Adipocyte (in vitro differentiated cells): Measurements from ENCODE around the gene OBSCN.

Experiments used
- DNase-seq: peaks from one replicate; pipeline ENCODE4 v3.0.0-alpha.2; 2015; ENCODE audit warnings: low read depth
- H3K27me3 ChIP-seq: replicated peaks from 2 replicates; pipeline ENCODE4 v1.7.0; 2013; ENCODE audit warnings: mild to moderate bottlenecking, low read length, moderate library complexity; ENCODE audit not compliant: control insufficient read depth, insufficient read depth
- H3K36me3 ChIP-seq: 2 replicates; pipeline ENCODE4 v1.7.0; 2013; ENCODE audit warnings: low read length, mild to moderate bottlenecking, moderate library complexity; ENCODE audit not compliant: control insufficient read depth, insufficient read depth, severe bottlenecking
- H3K4me1 ChIP-seq: 2 replicates; pipeline ENCODE4 v1.7.0; 2013; ENCODE audit warnings: mild to moderate bottlenecking, low read length, moderate library complexity; ENCODE audit not compliant: control insufficient read depth, insufficient read depth
- H3K4me3 ChIP-seq: 2 replicates; pipeline ENCODE4 v1.7.0; 2013; ENCODE audit warnings: mild to moderate bottlenecking, low read length, moderate library complexity
- H3K9ac ChIP-seq: 2 replicates; pipeline ENCODE4 v1.7.0; 2013; ENCODE audit warnings: mild to moderate bottlenecking, low read length, moderate library complexity
- H3K9me3 ChIP-seq: 2 replicates; pipeline ENCODE4 v1.7.0; 2013; ENCODE audit warnings: mild to moderate bottlenecking, low read length, moderate library complexity; ENCODE audit not compliant: control insufficient read depth

The OBSCN gene

DNA sequence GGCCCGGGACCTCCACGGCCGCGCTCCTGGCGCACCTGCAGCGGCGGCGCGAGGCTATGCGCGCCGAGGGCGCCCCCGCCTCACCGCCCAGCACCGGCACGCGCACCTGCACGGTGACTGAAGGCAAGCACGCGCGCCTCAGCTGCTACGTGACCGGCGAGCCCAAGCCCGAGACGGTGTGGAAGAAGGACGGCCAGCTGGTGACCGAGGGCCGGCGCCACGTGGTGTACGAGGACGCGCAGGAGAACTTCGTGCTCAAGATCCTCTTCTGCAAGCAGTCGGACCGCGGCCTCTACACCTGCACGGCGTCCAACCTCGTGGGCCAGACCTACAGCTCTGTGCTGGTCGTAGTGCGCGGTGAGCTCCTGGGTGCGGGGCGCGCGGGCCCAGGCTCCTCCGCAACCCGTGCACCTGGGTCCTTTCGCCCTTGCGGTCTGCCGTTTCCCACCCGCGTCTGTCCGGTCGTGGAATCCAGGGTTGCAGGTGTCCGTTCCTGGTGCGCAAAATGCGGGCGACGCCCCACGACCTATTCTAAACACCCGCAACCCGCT lies 4.6 kb downstream of the OBSCN start:
- H3K9me3 ChIP-seq: no peaks in the 10 kb centered on the region
- H3K9ac ChIP-seq: no peak overlapping the region
- H3K36me3 ChIP-seq: no peaks in the 10 kb centered on the region
- H3K4me3 ChIP-seq: no peak overlapping the region
- no peak for DNase-seq
- no peaks in the 10 kb centered on the region for H3K4me1 ChIP-seq
- H3K27me3 ChIP-seq: peaks cover 29% of the 10 kb centered on the region

DNA sequence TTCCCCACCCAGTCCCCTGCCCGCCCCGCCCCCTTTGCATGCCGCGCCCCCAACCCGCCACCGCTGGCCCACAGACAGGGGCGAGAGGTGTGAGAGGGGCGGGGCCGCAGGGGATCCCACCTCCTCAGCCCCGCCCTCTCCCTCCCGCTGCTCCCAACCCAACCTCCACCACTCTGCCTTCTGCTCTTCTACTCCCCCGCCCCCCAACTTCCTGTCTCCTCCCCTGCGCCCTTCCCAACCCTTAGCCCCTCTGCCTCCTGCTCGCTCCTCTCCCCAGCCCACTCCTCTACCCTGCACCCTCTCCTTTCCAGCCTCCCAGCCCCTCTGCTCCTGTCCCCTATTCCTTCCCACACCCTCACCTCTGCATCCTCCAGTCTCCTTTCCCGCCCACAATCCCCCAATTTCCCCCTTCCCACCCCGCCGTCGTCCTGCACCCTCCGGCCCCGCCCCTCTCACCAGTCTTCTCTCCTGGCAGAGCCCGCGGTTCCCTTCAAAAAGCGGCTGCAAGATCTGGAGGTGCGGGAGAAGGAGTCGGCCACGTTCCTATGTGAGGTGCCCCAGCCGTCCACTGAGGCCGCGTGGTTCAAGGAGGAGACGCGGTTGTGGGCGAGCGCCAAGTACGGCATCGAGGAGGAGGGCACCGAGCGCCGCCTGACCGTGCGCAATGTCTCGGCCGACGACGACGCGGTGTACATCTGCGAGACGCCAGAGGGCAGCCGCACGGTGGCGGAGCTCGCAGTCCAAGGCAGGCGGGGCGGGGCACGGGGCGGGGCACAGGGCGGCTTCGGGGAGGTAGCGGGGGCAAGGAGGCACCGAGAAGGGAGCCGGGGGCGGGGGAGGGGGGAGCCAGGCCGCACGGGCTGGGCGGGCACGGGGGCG lies 5.4 kb downstream of the OBSCN start:
- Histone ChIP-seq H3K4me1 (no peaks in the 10 kb centered on the region), H3K9ac (no peak overlapping the region), H3K4me3 (peak overlapping the region; percentile 69), H3K27me3 (peaks cover 29% of the 10 kb centered on the region), H3K9me3 (no peaks in the 10 kb centered on the region), H3K36me3 (no peaks in the 10 kb centered on the region)
- peak; percentile 97 for DNase-seq

DNA sequence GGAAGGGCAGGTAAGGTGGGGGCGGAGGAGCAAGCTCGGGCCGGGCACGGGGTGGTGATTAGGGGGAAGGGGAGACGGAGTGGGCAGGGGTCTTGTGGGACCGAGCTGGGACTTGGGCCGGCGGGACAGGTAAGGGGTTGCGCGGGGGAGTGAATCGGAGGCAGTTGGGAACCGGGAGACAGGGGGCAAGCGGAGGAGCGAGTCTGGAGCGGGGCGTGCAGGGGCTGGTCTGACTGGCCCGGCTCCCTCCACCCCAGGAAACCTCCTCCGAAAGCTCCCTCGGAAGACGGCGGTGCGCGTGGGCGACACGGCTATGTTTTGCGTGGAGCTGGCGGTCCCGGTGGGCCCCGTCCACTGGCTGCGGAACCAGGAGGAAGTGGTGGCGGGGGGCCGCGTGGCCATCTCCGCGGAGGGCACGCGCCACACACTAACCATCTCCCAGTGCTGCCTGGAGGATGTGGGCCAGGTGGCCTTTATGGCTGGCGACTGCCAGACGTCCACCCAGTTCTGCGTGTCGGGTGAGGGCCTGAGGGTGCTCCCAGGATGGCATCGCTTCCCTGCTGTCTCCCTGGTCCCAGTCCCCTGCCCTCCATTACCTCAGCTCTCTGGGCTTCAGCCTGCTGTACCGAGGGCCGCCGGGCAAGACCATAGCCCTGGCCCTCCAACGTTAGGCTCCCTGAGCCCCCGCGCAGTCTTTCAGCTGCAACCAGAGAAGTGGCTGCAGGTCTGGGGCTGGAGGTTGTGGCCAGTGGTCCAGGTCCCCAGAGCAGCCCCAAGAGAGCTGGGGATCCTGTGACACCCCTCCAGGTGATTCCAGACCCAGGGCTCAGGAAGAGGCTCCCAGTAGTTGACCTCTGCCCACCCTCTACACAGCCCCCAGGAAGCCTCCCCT lies 6.3 kb downstream of the OBSCN start:
- Histone ChIP-seq H3K4me3 (no peak overlapping the region), H3K9ac (no peak overlapping the region)

DNA sequence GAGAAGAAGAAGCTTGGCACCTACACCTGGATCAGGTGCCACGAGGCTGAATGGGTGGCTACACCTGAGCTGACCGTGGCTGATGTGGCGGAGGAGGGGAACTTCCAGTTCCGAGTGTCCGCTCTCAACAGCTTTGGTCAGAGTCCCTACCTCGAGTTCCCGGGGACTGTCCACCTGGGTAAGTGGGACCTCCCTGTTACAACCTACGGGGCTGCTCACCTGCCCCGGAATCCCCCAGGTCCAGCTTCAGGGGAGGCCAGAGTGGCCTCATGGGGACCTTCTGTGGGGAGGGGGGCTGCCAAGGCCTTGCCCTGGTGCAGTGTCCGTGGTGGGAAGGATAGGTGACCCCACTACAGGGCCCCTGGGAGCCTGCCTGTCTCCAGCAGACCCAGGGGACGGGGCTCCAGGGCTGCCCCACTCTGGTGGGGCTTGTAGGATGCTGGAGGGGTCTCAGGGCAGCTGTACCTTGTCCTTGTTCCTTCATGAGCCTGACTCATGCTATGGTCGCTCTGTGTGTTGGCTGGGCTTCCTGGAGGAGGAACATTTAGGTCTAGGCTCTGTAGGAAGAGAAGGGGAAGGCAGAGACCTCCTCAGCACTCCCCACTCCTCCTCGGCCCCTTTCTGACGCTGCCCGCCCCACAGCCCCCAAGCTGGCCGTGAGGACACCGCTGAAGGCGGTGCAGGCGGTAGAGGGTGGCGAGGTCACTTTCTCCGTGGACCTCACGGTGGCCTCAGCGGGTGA lies 7.2 kb downstream of the OBSCN start:
- H3K9me3 ChIP-seq: no peaks in the 10 kb centered on the region
- no peaks in the 10 kb centered on the region for H3K36me3 ChIP-seq
- no peak for DNase-seq
- no peaks in the 10 kb centered on the region for H3K4me1 ChIP-seq
- peaks cover 23% of the 10 kb centered on the region for H3K27me3 ChIP-seq
- no peak overlapping the region for H3K4me3 ChIP-seq
- H3K9ac ChIP-seq: no peak overlapping the region

More for the DNA sequence above, 6.3 kb downstream of the OBSCN start:
- Histone ChIP-seq H3K27me3 (peaks cover 29% of the 10 kb centered on the region), H3K36me3 (no peaks in the 10 kb centered on the region), H3K4me1 (no peaks in the 10 kb centered on the region), H3K9me3 (no peaks in the 10 kb centered on the region)
- no peak for DNase-seq

DNA sequence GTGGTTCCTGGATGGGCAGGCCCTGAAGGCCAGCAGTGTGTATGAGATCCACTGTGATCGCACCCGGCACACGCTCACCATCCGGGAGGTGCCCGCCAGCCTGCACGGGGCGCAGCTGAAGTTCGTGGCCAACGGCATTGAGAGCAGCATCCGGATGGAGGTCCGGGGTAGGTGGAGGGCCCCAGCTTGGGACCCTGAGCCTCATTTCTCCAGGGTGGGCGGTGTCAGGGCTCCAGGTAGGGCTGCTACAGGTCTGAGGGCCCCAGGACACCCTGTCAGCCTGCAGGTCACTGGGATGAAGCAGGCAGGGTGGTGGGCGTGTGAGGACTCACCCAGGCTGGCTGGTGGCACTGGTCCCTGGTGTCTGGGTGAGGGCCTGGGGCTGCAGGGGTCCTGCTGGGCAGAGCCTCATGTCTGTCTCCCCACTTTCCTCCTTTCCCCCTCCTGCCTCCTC lies 7.8 kb downstream of the OBSCN start:
- DNase-seq: no peak
- H3K9me3 ChIP-seq: no peaks in the 10 kb centered on the region
- no peak overlapping the region for H3K9ac ChIP-seq
- H3K4me1 ChIP-seq: no peaks in the 10 kb centered on the region
- peaks cover 18% of the 10 kb centered on the region for H3K27me3 ChIP-seq
- H3K36me3 ChIP-seq: no peaks in the 10 kb centered on the region
- H3K4me3 ChIP-seq: no peak overlapping the region

DNA sequence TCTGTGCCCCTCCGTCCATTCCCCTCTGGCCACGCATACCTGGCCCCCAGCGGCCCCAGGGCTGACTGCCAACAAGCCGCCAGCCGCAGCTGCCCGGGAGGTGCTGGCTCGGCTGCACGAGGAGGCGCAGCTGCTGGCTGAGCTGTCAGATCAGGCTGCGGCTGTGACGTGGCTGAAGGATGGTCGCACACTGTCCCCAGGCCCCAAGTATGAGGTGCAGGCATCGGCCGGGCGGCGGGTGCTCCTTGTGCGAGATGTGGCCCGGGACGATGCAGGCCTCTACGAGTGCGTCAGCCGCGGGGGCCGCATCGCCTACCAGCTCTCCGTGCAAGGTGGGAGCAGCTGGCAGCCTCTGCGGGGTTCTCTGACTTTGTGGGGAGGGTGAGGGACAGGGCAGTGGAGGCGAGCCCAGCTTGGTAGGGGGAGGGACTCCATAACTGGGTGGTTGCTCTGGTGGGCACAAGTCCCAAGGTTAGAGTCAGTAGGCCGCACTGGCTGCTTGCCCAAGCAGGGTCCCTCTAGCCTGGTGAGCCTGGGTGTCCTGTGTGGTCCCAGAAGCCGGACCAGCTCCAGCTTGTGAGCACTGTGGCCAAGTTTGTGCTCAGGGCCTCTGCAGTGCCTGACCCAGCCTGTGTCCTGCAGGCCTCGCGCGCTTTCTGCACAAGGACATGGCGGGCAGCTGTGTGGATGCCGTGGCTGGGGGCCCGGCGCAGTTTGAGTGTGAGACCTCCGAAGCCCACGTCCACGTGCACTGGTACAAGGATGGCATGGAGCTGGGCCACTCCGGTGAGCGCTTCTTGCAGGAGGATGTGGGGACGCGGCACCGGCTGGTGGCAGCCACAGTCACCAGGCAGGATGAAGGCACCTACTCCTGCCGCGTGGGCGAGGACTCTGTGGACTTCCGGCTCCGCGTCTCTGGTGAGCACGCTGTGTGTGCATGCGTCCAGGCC lies 8.8 kb downstream of the OBSCN start:
- Histone ChIP-seq H3K4me3 (no peak overlapping the region), H3K4me1 (no peaks in the 10 kb centered on the region), H3K36me3 (no peaks in the 10 kb centered on the region), H3K9ac (no peak overlapping the region), H3K27me3 (peaks cover 8% of the 10 kb centered on the region), H3K9me3 (no peaks in the 10 kb centered on the region)
- no peak for DNase-seq

DNA sequence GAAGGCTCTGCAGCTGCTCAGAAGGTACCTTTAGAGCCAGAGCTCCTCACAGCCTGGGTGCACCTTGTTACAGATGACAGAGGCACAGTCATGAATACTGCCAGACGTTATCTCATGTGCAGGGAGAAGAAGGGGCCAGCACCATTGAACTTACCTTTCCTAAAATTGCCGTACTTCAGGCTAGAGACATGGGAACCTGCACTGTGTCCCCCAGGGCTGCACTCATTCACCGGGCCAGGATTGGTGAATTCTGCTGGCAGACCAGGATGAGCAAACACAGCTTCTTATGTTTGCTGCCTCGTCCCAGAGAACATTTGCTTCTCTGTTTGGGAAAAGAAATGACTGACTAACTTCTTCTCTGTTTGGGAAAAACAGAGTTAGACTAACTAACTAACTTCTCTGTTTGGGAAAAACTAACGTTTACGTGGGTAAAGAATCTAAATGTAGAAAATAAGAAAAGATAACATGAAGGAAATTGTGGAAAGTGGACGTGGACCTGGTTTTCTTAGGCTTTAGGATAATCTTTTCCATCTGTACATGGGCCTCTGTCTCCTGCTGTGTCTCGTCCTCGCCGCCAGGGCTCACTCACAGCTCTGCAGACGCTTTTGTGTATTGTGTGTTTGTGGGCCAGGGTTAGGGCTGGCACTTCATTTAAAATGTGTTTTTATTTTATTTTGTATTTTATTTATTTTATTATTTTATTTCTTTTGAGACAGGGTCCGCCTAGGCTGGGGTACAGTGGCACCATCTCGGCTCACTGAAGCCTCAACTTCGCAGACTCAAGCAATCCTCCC lies 9.9 kb downstream of the OBSCN start:
- Histone ChIP-seq H3K4me3 (no peak overlapping the region), H3K27me3 (peaks cover 12% of the 10 kb centered on the region), H3K9ac (no peak overlapping the region), H3K4me1 (no peaks in the 10 kb centered on the region), H3K36me3 (no peaks in the 10 kb centered on the region), H3K9me3 (no peaks in the 10 kb centered on the region)
- no peak for DNase-seq

DNA sequence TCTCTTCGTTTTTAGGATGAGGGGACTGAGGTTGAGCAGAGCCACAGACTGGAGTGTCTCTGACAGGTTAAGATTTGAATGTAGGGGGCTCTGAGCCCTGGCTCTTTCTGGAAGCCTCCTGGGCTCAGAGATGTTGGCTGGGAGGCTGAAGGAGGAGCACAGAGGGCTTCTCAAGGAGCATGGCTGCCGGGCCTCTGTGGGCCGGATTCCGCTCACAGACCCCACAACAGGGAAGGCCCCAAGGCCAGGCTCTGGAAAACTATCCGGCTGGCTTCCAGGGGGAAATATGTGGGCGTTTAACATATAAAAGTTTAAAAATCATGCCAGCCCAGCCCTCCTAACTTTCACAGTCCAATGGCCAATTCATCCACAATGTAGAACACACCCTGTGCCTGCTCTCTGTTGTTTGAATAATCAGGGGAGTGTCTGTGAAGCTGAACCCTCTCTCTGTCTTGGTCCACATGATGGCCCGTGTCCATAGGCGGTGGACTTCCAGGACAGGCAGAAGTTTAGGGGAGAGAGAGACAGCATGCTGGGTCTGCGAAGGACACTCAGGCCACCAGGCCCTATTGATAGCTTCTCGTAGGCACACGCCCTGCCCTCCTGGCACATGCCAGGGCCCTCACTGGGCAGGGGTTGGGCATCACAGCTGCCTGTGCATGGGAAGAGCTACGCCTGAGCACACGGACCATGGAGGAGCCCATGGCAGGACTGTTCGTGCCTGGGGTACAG lies 10.8 kb downstream of the OBSCN start:
- no peaks in the 10 kb centered on the region for H3K9me3 ChIP-seq
- DNase-seq: no peak
- no peaks in the 10 kb centered on the region for H3K36me3 ChIP-seq
- H3K27me3 ChIP-seq: peaks cover 13% of the 10 kb centered on the region
- no peak overlapping the region for H3K9ac ChIP-seq
- H3K4me1 ChIP-seq: no peaks in the 10 kb centered on the region
- no peak overlapping the region for H3K4me3 ChIP-seq

DNA sequence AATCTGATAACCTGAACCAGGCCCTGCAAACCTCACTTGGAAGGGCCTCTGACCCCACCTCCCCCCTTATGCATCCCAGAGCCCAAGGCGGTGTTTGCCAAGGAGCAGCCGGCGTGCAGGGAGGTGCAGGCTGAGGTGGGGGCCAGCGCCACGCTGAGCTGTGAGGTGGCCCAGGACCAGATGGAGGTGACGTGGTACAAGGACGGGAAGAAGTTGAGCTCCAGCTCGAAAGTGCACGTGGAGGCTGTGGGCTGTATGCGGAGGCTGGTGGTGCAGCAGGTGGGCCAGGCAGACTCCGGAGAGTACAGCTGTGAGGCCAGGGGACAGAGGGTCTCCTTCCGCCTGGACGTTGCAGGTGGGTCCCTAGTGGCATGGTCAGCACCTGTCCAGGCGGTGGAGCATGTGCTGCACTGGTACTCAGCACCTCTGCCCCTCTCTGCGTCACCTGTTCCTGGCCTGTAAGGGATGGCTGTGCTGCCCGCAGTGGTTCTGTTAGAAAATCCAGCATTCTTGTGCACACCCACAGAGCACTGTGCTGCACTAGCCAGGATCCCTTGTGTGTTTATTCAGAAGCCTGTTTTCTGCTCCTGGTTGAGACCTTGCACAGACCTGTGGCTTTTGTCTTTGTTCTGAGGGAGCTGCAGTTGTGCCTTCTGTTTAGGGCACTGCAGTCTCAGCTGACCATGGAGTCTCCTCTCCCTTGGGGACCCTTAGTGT lies 11.6 kb downstream of the OBSCN start:
- H3K9me3 ChIP-seq: peaks cover 6% of the 10 kb centered on the region
- no peak overlapping the region for H3K9ac ChIP-seq
- no peak for DNase-seq
- H3K27me3 ChIP-seq: peaks cover 8% of the 10 kb centered on the region
- H3K36me3 ChIP-seq: no peaks in the 10 kb centered on the region
- H3K4me1 ChIP-seq: no peaks in the 10 kb centered on the region
- H3K4me3 ChIP-seq: no peak overlapping the region
